Measurements from ENCODE around the gene XIST.
"Not testable (repeated sequence)": the region's sequence is repeated elsewhere in the genome, so short reads cannot be mapped to it uniquely, and the experiment has no call there.

Gene XIST

DNA sequence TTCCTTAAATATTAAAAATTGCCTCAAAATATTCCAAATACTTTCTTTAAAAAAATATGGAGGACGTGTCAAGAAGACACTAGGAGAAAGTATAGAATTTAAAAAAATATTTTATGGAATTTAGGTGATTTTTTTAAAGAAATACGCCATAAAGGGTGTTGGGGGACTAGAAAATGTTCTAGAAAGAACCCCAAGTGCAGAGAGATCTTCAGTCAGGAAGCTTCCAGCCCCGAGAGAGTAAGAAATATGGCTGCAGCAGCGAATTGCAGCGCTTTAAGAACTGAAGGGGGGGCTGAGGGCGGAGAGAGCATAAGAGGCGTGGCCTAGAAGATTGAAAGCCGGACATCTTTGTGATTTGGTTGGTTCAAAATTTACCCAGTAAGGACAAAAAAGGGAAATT, at the start of gene XIST:
Gene XIST, minus strand, starts transcription at position 248 of the 400 bp plus-strand sequence.
- Histone ChIP-seq H3K4me3 (ENCODE audit: low read length in 2 of 2) (peak within 1 kb of the TSS in 1 of 2 donors; percentile 89), H3K27ac (ENCODE audit: low read length) (peak within 1 kb of the TSS; percentile 83), H3K9ac (ENCODE audit: low read length in 2 of 2) (peak within 1 kb of the TSS in 1 of 2 donors; percentile 69), H3K27me3 (ENCODE audit: control insufficient read depth in 1 of 2, insufficient read depth in 2 of 2, low read length in 2 of 2) (no peaks in the 10 kb centered on the region), H3K4me1 (ENCODE audit: control insufficient read depth, insufficient read depth, low read length) (peaks cover 2% of the 10 kb centered on the region), H3K9me3 (ENCODE audit: control insufficient read depth in 2 of 2, low read length in 2 of 2) (no peaks in the 10 kb centered on the region), H3K36me3 (ENCODE audit: control insufficient read depth in 2 of 2, insufficient read depth in 2 of 2, low read length in 2 of 2) (no peaks in the 10 kb centered on the region)

DNA sequence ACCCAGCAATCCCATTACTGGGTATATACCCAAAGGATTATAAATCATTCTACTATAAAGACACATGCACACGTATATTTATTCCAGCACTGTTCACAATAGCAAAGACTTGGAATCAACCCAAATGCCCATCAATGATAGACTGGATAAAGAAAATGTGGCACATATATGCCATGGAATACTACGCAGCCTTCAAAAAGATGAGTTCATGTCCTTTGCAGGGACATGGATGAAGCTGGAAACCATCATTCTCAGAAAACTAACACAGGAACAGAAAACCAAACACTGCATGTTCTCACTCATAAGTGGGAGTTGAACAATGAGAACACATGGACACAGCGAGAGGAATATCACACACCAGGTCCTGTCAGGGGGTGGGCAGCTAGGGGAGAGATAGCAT, 45.8 kb upstream of the XIST start:
- not testable (repeated sequence) for H3K9me3 ChIP-seq (ENCODE audit: control insufficient read depth in 2 of 2, low read length in 2 of 2); H3K4me1 ChIP-seq (ENCODE audit: control insufficient read depth, insufficient read depth, low read length); H3K27ac ChIP-seq (ENCODE audit: low read length)

DNA sequence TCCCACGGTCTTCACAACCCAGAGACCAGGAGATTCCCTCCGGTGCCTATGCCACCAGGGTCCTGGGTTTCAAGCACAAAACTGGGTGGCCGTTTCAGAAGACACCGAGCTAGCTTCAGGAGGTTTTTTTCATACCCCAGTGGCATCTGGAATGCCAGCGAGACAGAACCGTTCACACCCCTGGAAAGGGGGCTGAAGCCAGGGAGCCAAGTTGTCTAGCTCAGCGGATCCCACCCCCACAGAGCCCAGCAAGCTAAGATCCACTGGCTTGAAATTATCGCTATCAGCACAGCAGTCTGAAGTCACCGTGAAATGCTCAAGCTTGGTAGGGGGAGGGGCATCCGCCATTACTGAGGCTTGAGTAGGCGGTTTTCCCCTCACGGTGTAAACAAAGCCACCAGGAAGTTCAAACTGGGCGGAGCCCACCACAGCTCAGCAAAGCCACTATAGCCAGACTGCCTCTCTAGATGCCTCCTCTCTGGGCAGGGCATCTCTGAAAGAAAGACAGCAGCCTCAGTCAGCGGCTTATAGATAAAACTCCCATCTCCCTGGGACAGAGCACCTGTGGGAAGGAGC, 40.1 kb upstream of the XIST start:
- H3K9ac ChIP-seq (ENCODE audit: low read length in 2 of 2); H3K27me3 ChIP-seq (ENCODE audit: control insufficient read depth in 1 of 2, insufficient read depth in 2 of 2, low read length in 2 of 2); H3K4me1 ChIP-seq (ENCODE audit: control insufficient read depth, insufficient read depth, low read length); H3K9me3 ChIP-seq (ENCODE audit: control insufficient read depth in 2 of 2, low read length in 2 of 2); H3K36me3 ChIP-seq (ENCODE audit: control insufficient read depth in 2 of 2, insufficient read depth in 2 of 2, low read length in 2 of 2); H3K27ac ChIP-seq (ENCODE audit: low read length); H3K4me3 ChIP-seq (ENCODE audit: low read length in 2 of 2): not testable (repeated sequence)

More for the DNA sequence above, 45.8 kb upstream of the XIST start:
- not testable (repeated sequence) for H3K27me3 ChIP-seq (ENCODE audit: control insufficient read depth in 1 of 2, insufficient read depth in 2 of 2, low read length in 2 of 2); H3K9ac ChIP-seq (ENCODE audit: low read length in 2 of 2); H3K4me3 ChIP-seq (ENCODE audit: low read length in 2 of 2); H3K36me3 ChIP-seq (ENCODE audit: control insufficient read depth in 2 of 2, insufficient read depth in 2 of 2, low read length in 2 of 2)

DNA sequence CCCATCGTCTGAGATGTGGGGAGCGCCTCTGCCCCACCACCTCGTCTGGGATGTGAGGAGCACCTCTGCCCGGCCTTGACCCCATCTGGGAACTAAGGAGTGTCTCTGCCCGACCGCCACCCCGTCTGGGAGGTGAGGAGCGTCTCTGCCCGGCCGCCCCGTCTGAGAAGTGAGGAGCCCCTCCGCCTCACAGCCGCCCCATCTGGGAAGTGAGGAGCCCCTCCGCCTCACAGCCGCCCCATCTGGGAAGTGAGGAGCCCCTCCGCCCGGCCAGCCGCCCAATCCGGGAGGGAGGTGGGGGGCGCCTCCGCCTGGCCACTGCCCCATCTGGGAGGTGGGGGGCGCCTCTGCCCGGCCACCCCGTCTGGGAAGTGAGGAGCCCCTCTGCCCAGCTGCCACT, 29.7 kb upstream of the XIST start:
- H3K4me3 ChIP-seq (ENCODE audit: low read length in 2 of 2); H3K9me3 ChIP-seq (ENCODE audit: control insufficient read depth in 2 of 2, low read length in 2 of 2); H3K27ac ChIP-seq (ENCODE audit: low read length); H3K9ac ChIP-seq (ENCODE audit: low read length in 2 of 2); H3K27me3 ChIP-seq (ENCODE audit: control insufficient read depth in 1 of 2, insufficient read depth in 2 of 2, low read length in 2 of 2); H3K36me3 ChIP-seq (ENCODE audit: control insufficient read depth in 2 of 2, insufficient read depth in 2 of 2, low read length in 2 of 2); H3K4me1 ChIP-seq (ENCODE audit: control insufficient read depth, insufficient read depth, low read length): not testable (repeated sequence)

DNA sequence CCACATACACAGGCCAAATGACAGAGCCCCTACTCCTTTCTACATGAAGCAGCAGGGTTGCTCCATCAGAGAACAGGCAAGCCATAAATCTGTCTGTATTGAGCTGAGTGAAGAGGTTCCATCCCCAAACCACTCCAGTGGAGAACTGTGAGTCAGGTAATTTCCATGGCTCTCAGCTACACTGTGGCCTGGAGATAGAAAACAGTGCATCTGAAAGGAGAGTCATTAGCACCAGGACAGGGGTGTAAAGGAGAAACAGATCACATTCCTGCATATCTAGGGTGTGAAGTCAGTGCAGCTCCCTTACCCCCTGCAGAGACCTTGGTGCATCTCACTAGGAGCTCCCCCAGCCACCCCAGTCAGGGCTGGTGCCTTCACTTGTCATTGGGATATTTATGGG, 25.2 kb upstream of the XIST start:
- H3K27ac ChIP-seq (ENCODE audit: low read length), result no peak overlapping the region
- H3K27me3 ChIP-seq (ENCODE audit: control insufficient read depth in 1 of 2, insufficient read depth in 2 of 2, low read length in 2 of 2), result peaks cover 0 to 5% of the 10 kb centered on the region in 2 donors
- H3K4me3 ChIP-seq (ENCODE audit: low read length in 2 of 2), result no peak overlapping the region
- H3K4me1 ChIP-seq (ENCODE audit: control insufficient read depth, insufficient read depth, low read length), result no peaks in the 10 kb centered on the region
- H3K36me3 ChIP-seq (ENCODE audit: control insufficient read depth in 2 of 2, insufficient read depth in 2 of 2, low read length in 2 of 2), result no peaks in the 10 kb centered on the region
- H3K9me3 ChIP-seq (ENCODE audit: control insufficient read depth in 2 of 2, low read length in 2 of 2), result no peaks in the 10 kb centered on the region
- no peak overlapping the region for H3K9ac ChIP-seq (ENCODE audit: low read length in 2 of 2)

DNA sequence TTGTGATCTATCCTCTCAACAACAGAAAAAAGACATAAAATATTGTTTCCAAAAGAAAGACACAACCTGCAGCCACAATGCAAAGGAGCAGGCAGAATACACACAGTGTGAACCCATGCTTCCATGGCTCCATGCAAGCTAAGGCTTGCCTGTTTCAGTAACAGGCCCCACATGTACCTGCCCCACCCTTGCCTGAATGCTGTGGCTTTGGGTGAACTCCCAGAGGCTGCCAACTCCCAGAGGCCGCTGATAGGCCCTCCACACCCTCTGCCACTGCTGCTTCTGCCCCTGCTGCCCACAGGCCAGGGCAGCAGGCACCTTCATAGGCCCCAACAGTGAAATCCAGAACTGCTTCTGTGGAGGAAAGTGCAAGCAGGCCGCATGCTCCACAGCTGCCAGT, 24.4 kb upstream of the XIST start:
- no peak overlapping the region for H3K27ac ChIP-seq (ENCODE audit: low read length)
- H3K9me3 ChIP-seq (ENCODE audit: control insufficient read depth in 2 of 2, low read length in 2 of 2), result no peaks in the 10 kb centered on the region
- H3K4me1 ChIP-seq (ENCODE audit: control insufficient read depth, insufficient read depth, low read length), result no peaks in the 10 kb centered on the region
- H3K36me3 ChIP-seq (ENCODE audit: control insufficient read depth in 2 of 2, insufficient read depth in 2 of 2, low read length in 2 of 2), result no peaks in the 10 kb centered on the region
- H3K27me3 ChIP-seq (ENCODE audit: control insufficient read depth in 1 of 2, insufficient read depth in 2 of 2, low read length in 2 of 2), result peaks cover 0 to 5% of the 10 kb centered on the region in 2 donors
- H3K4me3 ChIP-seq (ENCODE audit: low read length in 2 of 2), result no peak overlapping the region
- H3K9ac ChIP-seq (ENCODE audit: low read length in 2 of 2), result no peak overlapping the region

DNA sequence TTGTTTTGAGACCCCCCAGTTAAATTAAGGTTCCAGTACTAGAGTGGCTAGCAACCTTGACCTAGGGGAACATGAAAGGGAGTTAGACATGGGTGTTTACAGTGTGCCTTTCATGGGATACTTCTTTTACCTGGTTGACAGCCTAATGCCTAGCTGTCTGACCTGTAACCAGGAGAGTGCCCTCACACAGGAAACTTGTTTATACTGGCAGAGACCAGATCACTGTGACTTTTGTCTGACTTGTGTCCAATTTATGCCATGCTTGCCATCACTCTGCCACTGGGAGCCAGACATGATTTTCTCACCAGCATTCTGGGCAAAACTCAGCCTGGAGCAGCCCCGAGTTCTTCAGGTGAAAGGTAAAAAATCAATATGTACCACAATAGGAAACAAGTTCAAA, 16.4 kb upstream of the XIST start:
- peaks cover 0 to 2% of the 10 kb centered on the region in 2 donors for H3K27me3 ChIP-seq (ENCODE audit: control insufficient read depth in 1 of 2, insufficient read depth in 2 of 2, low read length in 2 of 2)
- H3K36me3 ChIP-seq (ENCODE audit: control insufficient read depth in 2 of 2, insufficient read depth in 2 of 2, low read length in 2 of 2), result no peaks in the 10 kb centered on the region
- no peak overlapping the region for H3K27ac ChIP-seq (ENCODE audit: low read length)
- H3K4me3 ChIP-seq (ENCODE audit: low read length in 2 of 2), result no peak overlapping the region
- H3K4me1 ChIP-seq (ENCODE audit: control insufficient read depth, insufficient read depth, low read length), result no peaks in the 10 kb centered on the region
- H3K9me3 ChIP-seq (ENCODE audit: control insufficient read depth in 2 of 2, low read length in 2 of 2), result no peaks in the 10 kb centered on the region
- no peak overlapping the region for H3K9ac ChIP-seq (ENCODE audit: low read length in 2 of 2)

DNA sequence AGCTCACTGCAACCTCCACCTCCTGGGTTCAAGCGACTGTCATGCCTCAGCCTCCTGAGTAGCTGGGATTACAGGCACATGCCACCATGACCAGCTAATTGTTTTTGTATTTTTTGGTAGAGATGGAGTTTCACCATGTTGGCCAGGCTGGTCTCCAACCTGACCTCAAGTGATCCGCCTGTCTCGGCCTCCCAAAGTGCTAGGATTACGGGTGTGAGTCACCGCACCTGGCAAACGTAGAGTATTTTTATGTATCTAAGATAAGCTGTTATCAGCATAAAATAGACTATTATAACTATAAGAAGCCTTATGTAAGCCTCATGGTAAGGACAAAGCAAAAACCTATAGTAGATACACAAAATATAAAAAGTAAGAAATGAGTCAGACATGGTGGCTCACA, 14.6 kb upstream of the XIST start:
- no peak overlapping the region for H3K27ac ChIP-seq (ENCODE audit: low read length)
- H3K9me3 ChIP-seq (ENCODE audit: control insufficient read depth in 2 of 2, low read length in 2 of 2), result no peaks in the 10 kb centered on the region
- no peak overlapping the region for H3K4me3 ChIP-seq (ENCODE audit: low read length in 2 of 2)
- H3K9ac ChIP-seq (ENCODE audit: low read length in 2 of 2), result no peak overlapping the region
- H3K4me1 ChIP-seq (ENCODE audit: control insufficient read depth, insufficient read depth, low read length), result no peaks in the 10 kb centered on the region
- peaks cover 0 to 8% of the 10 kb centered on the region in 2 donors for H3K27me3 ChIP-seq (ENCODE audit: control insufficient read depth in 1 of 2, insufficient read depth in 2 of 2, low read length in 2 of 2)
- H3K36me3 ChIP-seq (ENCODE audit: control insufficient read depth in 2 of 2, insufficient read depth in 2 of 2, low read length in 2 of 2), result no peaks in the 10 kb centered on the region

DNA sequence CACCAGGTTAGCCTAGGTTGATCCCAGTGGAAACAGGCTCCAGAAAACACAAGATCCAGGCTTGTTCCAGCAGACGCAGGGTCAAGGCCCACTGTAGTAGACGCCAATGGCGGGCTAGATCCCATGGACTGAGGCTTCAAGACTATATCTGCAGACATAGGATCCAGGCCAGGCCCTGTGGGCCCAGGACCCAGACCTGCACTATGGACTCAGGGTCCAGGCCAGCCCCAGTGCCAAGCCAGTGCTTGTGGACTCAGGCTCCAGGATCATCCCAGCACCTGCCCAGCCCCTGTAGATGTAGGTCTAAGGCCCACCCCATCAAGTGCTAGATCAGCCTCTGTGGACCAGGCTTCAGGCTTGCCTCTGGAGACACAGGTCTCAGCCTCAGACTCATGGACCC, 11.3 kb upstream of the XIST start:
- Histone ChIP-seq H3K9ac (ENCODE audit: low read length in 2 of 2) (no peak overlapping the region), H3K4me3 (ENCODE audit: low read length in 2 of 2) (no peak overlapping the region), H3K36me3 (ENCODE audit: control insufficient read depth in 2 of 2, insufficient read depth in 2 of 2, low read length in 2 of 2) (no peaks in the 10 kb centered on the region), H3K27me3 (ENCODE audit: control insufficient read depth in 1 of 2, insufficient read depth in 2 of 2, low read length in 2 of 2) (peaks cover 0 to 9% of the 10 kb centered on the region in 2 donors), H3K4me1 (ENCODE audit: control insufficient read depth, insufficient read depth, low read length) (no peaks in the 10 kb centered on the region), H3K27ac (ENCODE audit: low read length) (no peak overlapping the region), H3K9me3 (ENCODE audit: control insufficient read depth in 2 of 2, low read length in 2 of 2) (no peaks in the 10 kb centered on the region)

DNA sequence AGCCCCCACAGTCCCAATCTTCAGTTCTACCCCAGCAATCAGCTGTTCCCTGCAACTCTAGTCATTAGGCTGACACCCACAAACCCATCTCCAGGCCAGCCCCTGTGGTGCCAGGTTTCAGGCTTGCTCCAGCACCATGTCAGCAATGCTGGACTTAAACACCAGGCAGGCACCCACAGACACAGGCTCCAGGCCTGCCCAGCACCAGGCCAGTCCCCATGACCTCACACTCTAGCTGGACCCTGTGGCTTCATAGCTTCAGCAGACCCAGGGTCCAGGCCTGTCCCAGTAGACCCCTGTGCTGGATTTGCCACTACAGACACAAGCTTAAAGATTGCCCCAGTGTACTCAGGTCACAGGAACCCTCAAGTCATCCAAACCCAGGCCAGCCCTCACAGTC, 10.8 kb upstream of the XIST start:
- H3K9ac ChIP-seq (ENCODE audit: low read length in 2 of 2), result no peak overlapping the region
- H3K27ac ChIP-seq (ENCODE audit: low read length), result no peak overlapping the region
- H3K27me3 ChIP-seq (ENCODE audit: control insufficient read depth in 1 of 2, insufficient read depth in 2 of 2, low read length in 2 of 2), result peaks cover 0 to 9% of the 10 kb centered on the region in 2 donors
- H3K9me3 ChIP-seq (ENCODE audit: control insufficient read depth in 2 of 2, low read length in 2 of 2), result no peaks in the 10 kb centered on the region
- H3K4me3 ChIP-seq (ENCODE audit: low read length in 2 of 2), result no peak overlapping the region
- H3K36me3 ChIP-seq (ENCODE audit: control insufficient read depth in 2 of 2, insufficient read depth in 2 of 2, low read length in 2 of 2), result no peaks in the 10 kb centered on the region
- no peaks in the 10 kb centered on the region for H3K4me1 ChIP-seq (ENCODE audit: control insufficient read depth, insufficient read depth, low read length)

DNA sequence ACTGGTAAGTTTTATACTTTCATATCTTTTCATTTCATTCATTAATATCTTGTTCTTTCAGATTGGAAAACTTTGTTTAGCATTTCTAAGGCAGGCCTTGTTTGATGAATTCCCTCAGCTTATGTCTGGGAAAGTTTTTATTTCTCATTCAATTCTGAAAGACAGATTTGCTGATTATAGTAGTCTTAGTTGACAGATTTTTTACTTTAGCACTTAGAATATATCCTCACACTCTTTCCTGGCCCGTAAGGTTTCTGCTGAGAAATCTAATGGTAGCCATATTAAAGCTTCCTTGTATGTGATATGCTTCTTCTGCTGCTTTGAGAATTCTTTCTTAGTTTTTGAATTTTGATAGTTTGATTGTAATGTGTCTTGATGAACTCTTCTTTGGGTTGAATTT, 7.1 kb upstream of the XIST start:
- peaks cover 0 to 9% of the 10 kb centered on the region in 2 donors for H3K27me3 ChIP-seq (ENCODE audit: control insufficient read depth in 1 of 2, insufficient read depth in 2 of 2, low read length in 2 of 2)
- H3K9ac ChIP-seq (ENCODE audit: low read length in 2 of 2), result no peak overlapping the region
- H3K4me1 ChIP-seq (ENCODE audit: control insufficient read depth, insufficient read depth, low read length), result peaks cover 2% of the 10 kb centered on the region
- no peak overlapping the region for H3K27ac ChIP-seq (ENCODE audit: low read length)
- H3K36me3 ChIP-seq (ENCODE audit: control insufficient read depth in 2 of 2, insufficient read depth in 2 of 2, low read length in 2 of 2), result no peaks in the 10 kb centered on the region
- H3K4me3 ChIP-seq (ENCODE audit: low read length in 2 of 2), result no peak overlapping the region
- H3K9me3 ChIP-seq (ENCODE audit: control insufficient read depth in 2 of 2, low read length in 2 of 2), result no peaks in the 10 kb centered on the region
